Measurements from ENCODE around the gene MTUS2.
"Not testable (repeated sequence)": the region's sequence is repeated elsewhere in the genome, so short reads cannot be mapped to it uniquely, and the experiment has no call there.

The MTUS2 gene

GRCh38 chr13:28984825-28985224, 164.7 kb downstream of the MTUS2 start:
- H4K20me1 ChIP-seq (ENCODE audit: control insufficient read depth, insufficient read depth, low read depth, low read length): no peaks in the 10 kb centered on the region
- H3K9me3 ChIP-seq (ENCODE audit: control insufficient read depth, insufficient read depth, low read length): no peaks in the 10 kb centered on the region; the same call in 1 of the 2 replicates
- no peaks in the 10 kb centered on the region for H3F3A ChIP-seq (ENCODE audit: control insufficient read depth, insufficient read depth)
- H3K4me3 ChIP-seq (ENCODE audit: low read length): no peak overlapping the region
- H3K9me2 ChIP-seq (replicated peaks; ENCODE audit: control insufficient read depth, low read length): no peaks in the 10 kb centered on the region
- H3K4me1 ChIP-seq (ENCODE audit: control insufficient read depth, low read length): no peaks in the 10 kb centered on the region
- no peaks in the 10 kb centered on the region for H3K36me3 ChIP-seq (ENCODE audit: control insufficient read depth, low read length)
- H3K79me2 ChIP-seq (ENCODE audit: control insufficient read depth, low read length): no peaks in the 10 kb centered on the region
- TF ChIP-seq EZH2phosphoT487 (IDR thresholded peaks at IDR 0.05; ENCODE audit: borderline replicate concordance, low read length): no peak
- TF ChIP-seq CTCF (IDR thresholded peaks at IDR 0.05; ENCODE audit: low read depth, low read length, poor library complexity, severe bottlenecking): no peak
- no peaks in the 10 kb centered on the region for H3K27me3 ChIP-seq (ENCODE audit: control insufficient read depth, low read length)
- no peak overlapping the region for H3K4me2 ChIP-seq (ENCODE audit: low read length)
- no peak overlapping the region for H3K27ac ChIP-seq (ENCODE audit: low read depth, low read length)

GRCh38 chr13:28990378-28990777, 170.2 kb downstream of the MTUS2 start:
- H3K4me3 ChIP-seq (ENCODE audit: low read length); H3K9me2 ChIP-seq (replicated peaks; ENCODE audit: control insufficient read depth, low read length); H3K27ac ChIP-seq (ENCODE audit: low read depth, low read length); H3K4me2 ChIP-seq (ENCODE audit: low read length); H3K79me2 ChIP-seq (ENCODE audit: control insufficient read depth, low read length); H4K20me1 ChIP-seq (ENCODE audit: control insufficient read depth, insufficient read depth, low read depth, low read length); H3K27me3 ChIP-seq (ENCODE audit: control insufficient read depth, low read length); H3K9me3 ChIP-seq (ENCODE audit: control insufficient read depth, insufficient read depth, low read length); H3K36me3 ChIP-seq (ENCODE audit: control insufficient read depth, low read length); H3F3A ChIP-seq (ENCODE audit: control insufficient read depth, insufficient read depth); H3K4me1 ChIP-seq (ENCODE audit: control insufficient read depth, low read length): not testable (repeated sequence)

- Histone ChIP-seq H3K27ac (ENCODE audit: low read depth, low read length) (no peak overlapping the region), H3K4me2 (ENCODE audit: low read length) (no peak overlapping the region)
Measured at GRCh38 chr13:28991764-28992163, 171.6 kb downstream of the MTUS2 start.

GRCh38 chr13:29000826-29001225, 180.7 kb downstream of the MTUS2 start:
- no peaks in the 10 kb centered on the region for H3F3A ChIP-seq (ENCODE audit: control insufficient read depth, insufficient read depth)
- no peaks in the 10 kb centered on the region for H3K79me2 ChIP-seq (ENCODE audit: control insufficient read depth, low read length)
- no peaks in the 10 kb centered on the region for H3K36me3 ChIP-seq (ENCODE audit: control insufficient read depth, low read length)
- H3K27ac ChIP-seq (ENCODE audit: low read depth, low read length): no peak overlapping the region
- H3K4me2 ChIP-seq (ENCODE audit: low read length): no peak overlapping the region
- no peaks in the 10 kb centered on the region for H3K4me1 ChIP-seq (ENCODE audit: control insufficient read depth, low read length)
- no peak overlapping the region for H3K4me3 ChIP-seq (ENCODE audit: low read length)
- H3K9me2 ChIP-seq (replicated peaks; ENCODE audit: control insufficient read depth, low read length): no peaks in the 10 kb centered on the region
- no peaks in the 10 kb centered on the region for H4K20me1 ChIP-seq (ENCODE audit: control insufficient read depth, insufficient read depth, low read depth, low read length)
- H3K27me3 ChIP-seq (ENCODE audit: control insufficient read depth, low read length): no peaks in the 10 kb centered on the region
- H3K9me3 ChIP-seq (ENCODE audit: control insufficient read depth, insufficient read depth, low read length): peaks cover 5% of the 10 kb centered on the region; the same call in 1 of the 2 replicates
- no peak for TF ChIP-seq CTCF (IDR thresholded peaks at IDR 0.05; ENCODE audit: low read depth, low read length, poor library complexity, severe bottlenecking)
- TF ChIP-seq EZH2phosphoT487 (IDR thresholded peaks at IDR 0.05; ENCODE audit: borderline replicate concordance, low read length): no peak

More at GRCh38 chr13:28991764-28992163, 171.6 kb downstream of the MTUS2 start:
- Histone ChIP-seq H3K27me3 (ENCODE audit: control insufficient read depth, low read length) (no peaks in the 10 kb centered on the region), H3F3A (ENCODE audit: control insufficient read depth, insufficient read depth) (no peaks in the 10 kb centered on the region), H3K9me3 (ENCODE audit: control insufficient read depth, insufficient read depth, low read length) (no peaks in the 10 kb centered on the region; the same call in 1 of the 2 replicates), H3K36me3 (ENCODE audit: control insufficient read depth, low read length) (no peaks in the 10 kb centered on the region), H3K4me3 (ENCODE audit: low read length) (no peak overlapping the region), H3K79me2 (ENCODE audit: control insufficient read depth, low read length) (no peaks in the 10 kb centered on the region), H3K9me2 (replicated peaks; ENCODE audit: control insufficient read depth, low read length) (no peaks in the 10 kb centered on the region), H4K20me1 (ENCODE audit: control insufficient read depth, insufficient read depth, low read depth, low read length) (no peaks in the 10 kb centered on the region), H3K4me1 (ENCODE audit: control insufficient read depth, low read length) (no peaks in the 10 kb centered on the region)
- TF ChIP-seq EZH2phosphoT487 (IDR thresholded peaks at IDR 0.05; ENCODE audit: borderline replicate concordance, low read length): no peak
- no peak for TF ChIP-seq CTCF (IDR thresholded peaks at IDR 0.05; ENCODE audit: low read depth, low read length, poor library complexity, severe bottlenecking)

Data from DOHH2 (cell line).